H1 (cell line): Measurements from ENCODE around the gene YPEL2. TPM values are rescaled to one million over a fixed set of nuclear protein-coding genes. Genes with fewer than 3 reads are reported as not detected.

Source experiments
- BACH1 ChIP-seq: IDR thresholded peaks from 2 replicates; pipeline ENCODE4 v1.6.1; 2012; ENCODE audit warnings: low read length, improper control_type of control experiment
- CTBP2 ChIP-seq: IDR thresholded peaks from 2 replicates; pipeline ENCODE4 v1.7.0; 2011; ENCODE audit warnings: borderline replicate concordance, mild to moderate bottlenecking, moderate library complexity, mixed read lengths, low read length; ENCODE audit not compliant: insufficient read depth, insufficient read length
- GTF2F1 ChIP-seq: IDR thresholded peaks from 2 replicates; pipeline ENCODE4 v1.6.1; 2012; ENCODE audit warnings: low read depth, low read length, improper control_type of control experiment, borderline replicate concordance
- KDM5A ChIP-seq: fragments of 200-600 bp; IDR thresholded peaks from 2 replicates; pipeline ENCODE4 v1.7.1; 2012; ENCODE audit warnings: mild to moderate bottlenecking, low read length, inconsistent platforms, mixed read lengths
- polyA plus RNA-seq, 7 experiments: library from polyadenylated mRNA; depleted of rRNA in 3 of 7; stranded (reverse) in 5 of 7; unstranded in 2 of 7; fragments of >200 nt in 5 of 7; fragments of 200-250 nt in 2 of 7; gene quantifications; 1 replicate in 5 of 7; 2 replicates in 1 of 7; 4 replicates in 1 of 7; pipeline versions ENCODE4 v1.2.1 to v1.2.3, GENCODE V29; 2011 to 2013; ENCODE audit warnings: missing spikeins in 2 of 7, mixed read lengths in 2 of 7
- total RNA-seq: library from RNA; stranded (reverse); fragmentation: NEBNext Ultra II Directional; extraction: Animal tissue kit (Norgen Biotek cat#: 25700); gene quantifications from 2 replicates; pipeline ENCODE4 v1.2.1, GENCODE V29; 2021

The YPEL2 gene
- total and polyA plus RNA-seq, 2 of the 8 experiments (the other 6 are each of a cell fraction or from before 2014, with no cell fraction given) = 1.6 to 3.5 TPM

DNA sequence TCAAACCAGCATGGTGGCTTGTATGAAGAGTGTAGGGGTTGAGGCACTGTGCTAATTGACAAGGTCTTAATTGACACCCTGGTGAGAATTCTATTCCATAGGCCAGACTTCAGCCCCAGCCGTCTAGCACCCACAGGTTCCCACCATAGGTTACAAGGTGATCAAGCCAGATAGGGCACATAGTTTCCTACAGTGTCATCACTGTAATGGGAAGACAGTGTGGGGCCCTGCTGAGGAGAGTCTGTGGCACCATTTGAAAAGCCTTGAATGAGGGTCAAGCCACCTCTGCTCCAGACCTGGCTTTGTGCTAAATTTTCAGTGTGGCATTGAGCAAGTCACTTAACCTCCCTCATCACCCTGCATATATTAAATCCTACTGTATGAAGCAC, 36.2 kb downstream of the YPEL2 start (continued):
- TF ChIP-seq KDM5A (no peak), BACH1 (no peak), CTBP2 (no peak), GTF2F1 (no peak)
